ENCODE measurements around the gene CRYBA2. TPM values are rescaled to one million over a fixed set of nuclear protein-coding genes. Genes with fewer than 3 reads are reported as not detected.

The CRYBA2 gene
- total RNA-seq, 1 experiment from 2014 or later, result not detected

DNA sequence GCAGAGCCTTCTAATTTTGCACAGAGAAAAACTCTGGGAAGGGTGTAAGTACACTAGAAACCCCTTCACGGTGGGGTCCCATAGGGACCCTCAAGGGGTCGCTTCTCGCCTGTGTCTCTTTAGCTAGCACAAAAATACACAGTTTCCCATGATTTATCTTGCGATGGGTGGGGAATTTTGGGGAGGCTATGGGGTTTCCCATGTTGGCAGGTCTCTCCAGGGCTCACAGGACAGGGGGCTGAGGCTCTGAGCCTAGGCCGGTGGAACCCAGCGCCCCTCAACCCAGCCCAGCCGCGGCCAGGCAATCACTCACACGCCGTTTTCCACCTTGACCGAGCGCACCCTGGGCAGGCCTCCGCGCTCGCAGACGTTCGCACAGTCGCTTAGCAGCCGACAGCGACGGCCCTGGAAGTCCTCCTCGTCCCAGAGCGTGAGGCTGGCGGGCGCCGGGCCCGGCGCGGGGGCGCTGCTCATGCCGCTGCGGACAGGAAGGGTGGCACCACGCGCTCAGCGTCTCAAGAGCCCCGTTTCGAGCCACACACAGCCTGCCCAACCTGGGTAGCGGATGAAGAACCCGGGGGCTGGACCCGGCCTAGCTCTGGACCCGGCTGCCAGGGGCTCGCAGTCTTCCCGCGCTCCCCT, 398 bp downstream of the CRYBA2 start:
- Histone ChIP-seq H3K4me3 (no peak overlapping the region), H3K36me3 (ENCODE audit: low read depth) (no peaks in the 10 kb centered on the region), H3K4me2 (no peak overlapping the region), H2AFZ (no peak overlapping the region), H3F3A (ENCODE audit: insufficient read depth, low read depth) (no peaks in the 10 kb centered on the region), H3K4me1 (replicated peaks; ENCODE audit: insufficient read depth) (peaks cover 9% of the 10 kb centered on the region; the same call in 1 of the 2 replicates), H3K9me3 (ENCODE audit: insufficient read depth, low read depth) (no peaks in the 10 kb centered on the region), H4K20me1 (ENCODE audit: insufficient read depth) (no peaks in the 10 kb centered on the region), H3K79me2 (ENCODE audit: low read depth) (no peaks in the 10 kb centered on the region), H3K27ac (no peak overlapping the region), H3K9me2 (ENCODE audit: insufficient read depth) (no peaks in the 10 kb centered on the region), H3K27me3 (ENCODE audit: insufficient read depth, low read depth) (peaks cover 56% of the 10 kb centered on the region)
- intact Hi-C loops (cut with micrococcal nuclease; ENCODE audit: unreplicated experiment), result no loop called here
- no TSS peak for BruUV-seq (replicated peaks)
- DNase-seq, result no peak
- POLR2A ChIA-PET (ENCODE audit: unreplicated experiment), result no interaction called here
- TF ChIP-seq CTCF (conservative IDR thresholded peaks at IDR 0.05) (no peak), EZH2 (IDR thresholded peaks at IDR 0.05; ENCODE audit: low read depth) (no peak)
- CTCF ChIA-PET, result no interaction called here

- no peaks in the 10 kb centered on the region for H3K9me3 ChIP-seq (ENCODE audit: insufficient read depth, low read depth)
- H4K20me1 ChIP-seq (ENCODE audit: insufficient read depth), result no peaks in the 10 kb centered on the region
- intact Hi-C loops (cut with micrococcal nuclease; ENCODE audit: unreplicated experiment), result no loop called here
- CTCF ChIA-PET, result no interaction called here
- no peaks in the 10 kb centered on the region for H3K79me2 ChIP-seq (ENCODE audit: low read depth)
- H3K27ac ChIP-seq, result no peak overlapping the region
- POLR2A ChIA-PET (ENCODE audit: unreplicated experiment), result no interaction called here
- no peak overlapping the region for H3K4me2 ChIP-seq
- H3K4me1 ChIP-seq (replicated peaks; ENCODE audit: insufficient read depth), result peaks cover 9% of the 10 kb centered on the region; the same call in 1 of the 2 replicates
- peaks cover 56% of the 10 kb centered on the region for H3K27me3 ChIP-seq (ENCODE audit: insufficient read depth, low read depth)
- no TSS peak for BruUV-seq (replicated peaks)
- no peak overlapping the region for H3K4me3 ChIP-seq
- TF ChIP-seq CTCF (conservative IDR thresholded peaks at IDR 0.05) (no peak), EZH2 (IDR thresholded peaks at IDR 0.05; ENCODE audit: low read depth) (no peak)
- H3K9me2 ChIP-seq (ENCODE audit: insufficient read depth), result no peaks in the 10 kb centered on the region
- no peak overlapping the region for H2AFZ ChIP-seq
- no peaks in the 10 kb centered on the region for H3K36me3 ChIP-seq (ENCODE audit: low read depth)
- DNase-seq, result no peak
- H3F3A ChIP-seq (ENCODE audit: insufficient read depth, low read depth), result no peaks in the 10 kb centered on the region
These were observed 1.0 kb downstream of the CRYBA2 start for GRCh38 chr2:218992196-218992595.

DNA sequence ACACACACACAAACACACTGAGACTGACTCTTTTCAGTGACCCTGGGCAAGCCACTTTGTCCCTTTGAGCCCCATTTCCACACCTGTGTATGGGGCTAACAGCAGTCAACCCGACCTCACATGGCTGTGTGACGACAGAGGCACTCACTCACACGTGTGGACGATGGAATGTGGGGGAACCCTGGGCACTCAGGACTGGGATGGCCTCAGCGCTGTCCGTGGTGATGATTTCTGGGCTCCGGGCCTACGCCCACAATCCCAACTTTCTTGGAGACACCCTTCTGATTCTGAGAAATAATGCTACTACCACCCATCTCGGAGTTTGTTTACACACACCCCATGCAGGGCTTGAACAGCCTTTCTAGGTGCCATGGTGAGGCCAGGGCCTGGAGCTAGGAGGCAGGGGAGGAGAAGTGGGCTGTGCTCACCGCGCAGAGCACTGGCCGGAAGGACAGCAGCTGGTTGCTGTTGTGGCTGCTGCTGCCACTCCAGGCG, 1.5 kb downstream of the CRYBA2 start:
- no peaks in the 10 kb centered on the region for H3K9me3 ChIP-seq (ENCODE audit: insufficient read depth, low read depth)
- H3K36me3 ChIP-seq (ENCODE audit: low read depth), result no peaks in the 10 kb centered on the region
- H3K4me2 ChIP-seq, result no peak overlapping the region
- H2AFZ ChIP-seq, result no peak overlapping the region
- no peak overlapping the region for H3K27ac ChIP-seq
- H3F3A ChIP-seq (ENCODE audit: insufficient read depth, low read depth), result no peaks in the 10 kb centered on the region
- DNase-seq, result no peak
- CTCF ChIA-PET, result no interaction called here
- TF ChIP-seq EZH2 (IDR thresholded peaks at IDR 0.05; ENCODE audit: low read depth), result no peak
- no peak for TF ChIP-seq CTCF (conservative IDR thresholded peaks at IDR 0.05)
- H3K27me3 ChIP-seq (ENCODE audit: insufficient read depth, low read depth), result peaks cover 59% of the 10 kb centered on the region
- H3K9me2 ChIP-seq (ENCODE audit: insufficient read depth), result no peaks in the 10 kb centered on the region
- POLR2A ChIA-PET (ENCODE audit: unreplicated experiment), result no interaction called here
- intact Hi-C loops (cut with micrococcal nuclease; ENCODE audit: unreplicated experiment), result no loop called here
- no peak overlapping the region for H3K4me3 ChIP-seq
- no peaks in the 10 kb centered on the region for H4K20me1 ChIP-seq (ENCODE audit: insufficient read depth)
- no peaks in the 10 kb centered on the region for H3K79me2 ChIP-seq (ENCODE audit: low read depth)
- H3K4me1 ChIP-seq (replicated peaks; ENCODE audit: insufficient read depth), result peaks cover 9% of the 10 kb centered on the region; the same call in 1 of the 2 replicates
- BruUV-seq (replicated peaks), result no TSS peak
